CD14-positive monocyte (primary cell): ENCODE results near the gene ZNF638. TPM values are rescaled to one million over a fixed set of nuclear protein-coding genes. Genes with fewer than 3 reads are reported as not detected.

ENCODE experiments used
- DNase-seq, 3 donors: peaks; one replicate each; pipeline ENCODE4 v3.0.0-alpha.2; 2011 to 2022
- H2AFZ ChIP-seq: 2 replicates; pipeline ENCODE4 v1.6.0; 2012; ENCODE audit warnings: mild to moderate bottlenecking, low read depth, low read length, inconsistent platforms; ENCODE audit not compliant: insufficient read depth, poor library complexity, severe bottlenecking
- H3K27ac ChIP-seq, 2 donors: 1 replicate in 1 of 2; 2 replicates in 1 of 2; pipeline ENCODE4 v1.5.1; 2012 to 2013; ENCODE audit warnings: low read length in 2 of 2, control low read depth in 1 of 2, inconsistent platforms in 1 of 2, low read depth in 1 of 2, mild to moderate bottlenecking in 1 of 2
- H3K27me3 ChIP-seq, 2 donors: one replicate each; pipeline versions ENCODE4 v1.6.0 to v1.6.1; 2011 to 2013; ENCODE audit warnings: low read length in 2 of 2; ENCODE audit not compliant: control insufficient read depth in 2 of 2, insufficient read depth in 2 of 2
- H3K36me3 ChIP-seq, 2 donors: replicated peaks in 1 of 2; 1 replicate in 1 of 2; 2 replicates in 1 of 2; pipeline versions ENCODE4 v1.5.1 to v1.6.1; 2012 to 2013; ENCODE audit warnings: low read length in 2 of 2, control low read depth in 1 of 2, inconsistent platforms in 1 of 2, mild to moderate bottlenecking in 1 of 2; ENCODE audit not compliant: insufficient read depth in 2 of 2, control insufficient read depth in 1 of 2
- H3K4me1 ChIP-seq, 2 donors: 1 replicate in 1 of 2; 2 replicates in 1 of 2; pipeline versions ENCODE4 v1.5.1 to v1.6.1; 2012 to 2013; ENCODE audit warnings: low read length in 2 of 2, control low read depth in 1 of 2, inconsistent platforms in 1 of 2, mild to moderate bottlenecking in 1 of 2, moderate library complexity in 1 of 2; ENCODE audit not compliant: insufficient read depth in 2 of 2, control insufficient read depth in 1 of 2
- H3K4me2 ChIP-seq: replicated peaks from 2 replicates; pipeline ENCODE3; 2012; ENCODE audit warnings: low read length, moderate library complexity, mild to moderate bottlenecking; ENCODE audit not compliant: poor library complexity, severe bottlenecking; ENCODE audit errors: extremely low read depth
- H3K4me3 ChIP-seq, 3 experiments: fragments of 200-600 bp in 1 of 3; sonication (generic) in 1 of 3; replicated peaks in 1 of 3; 1 replicate in 2 of 3; 2 replicates in 1 of 3; pipeline ENCODE4 v1.5.1; 2011 to 2013; ENCODE audit warnings: low read length in 3 of 3, mild to moderate bottlenecking in 3 of 3, control low read depth in 2 of 3, low read depth in 2 of 3, inconsistent platforms in 1 of 3, moderate library complexity in 1 of 3
- H3K79me2 ChIP-seq: 2 replicates; pipeline ENCODE4 v1.6.0; 2012; ENCODE audit warnings: mild to moderate bottlenecking, control low read depth, inconsistent platforms, low read length, moderate library complexity; ENCODE audit not compliant: insufficient read depth
- H3K9ac ChIP-seq: 2 replicates; pipeline ENCODE4 v1.6.0; 2017; ENCODE audit warnings: low read length, mild to moderate bottlenecking; ENCODE audit not compliant: insufficient read depth, poor library complexity, severe bottlenecking
- H3K9me3 ChIP-seq, 2 donors: replicated peaks in 1 of 2; 1 replicate in 1 of 2; 2 replicates in 1 of 2; pipeline versions ENCODE4 v1.5.1 to v1.6.1; 2012 to 2013; ENCODE audit warnings: low read length in 2 of 2, control low read depth in 1 of 2; ENCODE audit not compliant: control insufficient read depth in 1 of 2, insufficient read depth in 1 of 2
- H4K20me1 ChIP-seq: 2 replicates; pipeline ENCODE4 v1.6.0; 2012; ENCODE audit warnings: mild to moderate bottlenecking, low read length, control low read depth, moderate library complexity; ENCODE audit not compliant: insufficient read depth
- H3K27ac Mint-ChIP-seq, 7 donors: one replicate each; pipeline ENCODE4 v1.8.0; 2020; ENCODE audit warnings: mild to moderate bottlenecking in 7 of 7, mixed read lengths in 7 of 7, moderate library complexity in 6 of 7, inconsistent platforms in 2 of 7
- H3K27me3 Mint-ChIP-seq, 3 donors: one replicate each; pipeline ENCODE4 v1.8.0; 2021 to 2022; ENCODE audit warnings: low read depth in 3 of 3, mild to moderate bottlenecking in 3 of 3, mixed read lengths in 3 of 3, moderate library complexity in 3 of 3, inconsistent platforms in 1 of 3
- H3K36me3 Mint-ChIP-seq, 2 donors: one replicate each; pipeline ENCODE4 v1.8.0; 2020; ENCODE audit warnings: mixed read lengths in 2 of 2, inconsistent platforms in 1 of 2, mild to moderate bottlenecking in 1 of 2
- H3K4me1 Mint-ChIP-seq: one replicate; pipeline ENCODE4 v1.8.0; 2020; ENCODE audit warnings: mild to moderate bottlenecking, mixed read lengths
- H3K4me3 Mint-ChIP-seq, 2 donors: one replicate each; pipeline ENCODE4 v1.8.0; 2020; ENCODE audit warnings: mild to moderate bottlenecking in 2 of 2, mixed read lengths in 2 of 2, moderate library complexity in 1 of 2
- H3K9me3 Mint-ChIP-seq, 7 donors: one replicate each; pipeline ENCODE4 v1.8.0; 2020 to 2022; ENCODE audit warnings: mixed read lengths in 7 of 7, mild to moderate bottlenecking in 6 of 7, moderate library complexity in 6 of 7, inconsistent platforms in 2 of 7
- CTCF ChIP-seq: fragments of 200-600 bp; IDR thresholded peaks from one replicate; pipeline ENCODE4 v1.8.0; 2022; ENCODE audit warnings: antibody characterized with exemption, mild to moderate bottlenecking
- WGBS: methylation state at CpG from one replicate; pipeline ENCODE4 v1.1.5; 2013; ENCODE audit warnings: missing lambda C conversion rate; ENCODE audit not compliant: insufficient coverage; 5-methylcytosine and 5-hydroxymethylcytosine counted together
- intact Hi-C, 2 donors: fragments of 100-400 bp; cut with micrococcal nuclease; formaldehyde crosslinking; loops; one replicate each; pipeline versions ENCODE4 v1.15.0 to v1.15.1; 2023
- polyA plus RNA-seq, 3 donors: library from polyadenylated mRNA; depleted of rRNA in 1 of 3; unstranded in 2 of 3; stranded (reverse) in 1 of 3; fragments of 300-500 nt in 2 of 3; fragments of >200 nt in 1 of 3; fragmentation: Illumina TruSeq in 2 of 3; gene quantifications; 1 replicate in 2 of 3; 2 replicates in 1 of 3; pipeline ENCODE4 v1.2.3, GENCODE V29; 2012 to 2021

Gene ZNF638
- polyA plus RNA-seq, 3 donors: 19.1 to 64.6 (median 22.4) TPM

GRCh38 chr2:71462056-71462605 lies 130.5 kb downstream of the ZNF638 start:
- peaks cover 4 to 16% (median 13%) of the 10 kb centered on the region in 7 donors for H3K9me3 Mint-ChIP-seq
- no peak overlapping the region for H3K9ac ChIP-seq
- no peak overlapping the region for H3K27ac Mint-ChIP-seq
- H3K79me2 ChIP-seq: peaks cover 100% of the 10 kb centered on the region
- H3K36me3 ChIP-seq: peaks cover 24 to 69% of the 10 kb centered on the region in 2 donors
- whole genome bisulfite sequencing: 99% methylated on average over 8 of the region's 8 CpGs
- peaks cover 0 to 17% of the 10 kb centered on the region in 2 donors for H3K9me3 ChIP-seq
- H3K27ac ChIP-seq: no peak overlapping the region
- peaks cover 2 to 5% (median 5%) of the 10 kb centered on the region in 3 donors for H3K27me3 Mint-ChIP-seq
- peaks cover 0 to 30% of the 10 kb centered on the region in 2 donors for H3K27me3 ChIP-seq
- peaks cover 30 to 62% of the 10 kb centered on the region in 2 donors for H3K4me1 ChIP-seq
- H3K4me3 Mint-ChIP-seq: no peak overlapping the region
- peaks cover 99% of the 10 kb centered on the region for H4K20me1 ChIP-seq
- no peak overlapping the region for H3K4me3 ChIP-seq
- intact Hi-C loops: loop anchor here in 1 of 2 donors (5.0 kb wide), 1 partner anchor 50 kb away; no protein-coding TSS in a partner anchor
- no peak for DNase-seq
- H3K4me2 ChIP-seq: no peak overlapping the region
- H3K36me3 Mint-ChIP-seq: peaks cover 45 to 49% of the 10 kb centered on the region in 2 donors
- no peak overlapping the region for H2AFZ ChIP-seq
- peaks cover 43% of the 10 kb centered on the region for H3K4me1 Mint-ChIP-seq
- TF ChIP-seq CTCF: no peak

- Mint-ChIP-seq H3K36me3 (peaks cover 45 to 47% of the 10 kb centered on the region in 2 donors), H3K9me3 (peaks cover 4 to 16% (median 13%) of the 10 kb centered on the region in 7 donors), H3K4me1 (peaks cover 44% of the 10 kb centered on the region), H3K4me3 (no peak overlapping the region), H3K27ac (no peak overlapping the region), H3K27me3 (peaks cover 5 to 11% (median 7%) of the 10 kb centered on the region in 3 donors)
- peaks cover 32 to 62% of the 10 kb centered on the region in 2 donors for H3K4me1 ChIP-seq
- no peak overlapping the region for H3K9ac ChIP-seq
- peaks cover 19 to 62% of the 10 kb centered on the region in 2 donors for H3K36me3 ChIP-seq
- TF ChIP-seq CTCF: no peak
- H3K27ac ChIP-seq: no peak overlapping the region
- H3K4me3 ChIP-seq: no peak overlapping the region
- intact Hi-C loops: loop anchor here in 1 of 2 donors (5.0 kb wide), 1 partner anchor 50 kb away; no protein-coding TSS in a partner anchor
- peaks cover 99% of the 10 kb centered on the region for H4K20me1 ChIP-seq
- H2AFZ ChIP-seq: no peak overlapping the region
- H3K79me2 ChIP-seq: peaks cover 100% of the 10 kb centered on the region
- 96% methylated on average over 5 of the region's 5 CpGs for WGBS
- H3K4me2 ChIP-seq: no peak overlapping the region
- H3K27me3 ChIP-seq: peaks cover 0 to 36% of the 10 kb centered on the region in 2 donors
- H3K9me3 ChIP-seq: peaks cover 0 to 17% of the 10 kb centered on the region in 2 donors
- DNase-seq: no peak
Observed at GRCh38 chr2:71462641-71463341, 131.2 kb downstream of the ZNF638 start.
